NOMO-1 (cell line): ENCODE data around the gene LRBA.
"Not testable (repeated sequence)": the region's sequence is repeated elsewhere in the genome, so short reads cannot be mapped to it uniquely, and the experiment has no call there.

Experiments used
- DNase-seq, 2 experiments: peaks; one replicate each; lab custom pipeline; 2025; ENCODE audit not compliant: unreplicated experiment in 2 of 2; lab: John Stamatoyannopoulos, UW

Gene LRBA

GRCh38 chr4:151015459-151016347 lies 619 bp upstream of the LRBA start:
- peak; percentile 65 to 79 for DNase-seq

- no peak for DNase-seq
These were observed 1.1 kb downstream of the LRBA start for GRCh38 chr4:151013944-151014343.

- no peak for DNase-seq
These were observed 1.6 kb downstream of the LRBA start for GRCh38 chr4:151013491-151013890.

- no peak for DNase-seq
These were observed 2.3 kb downstream of the LRBA start for GRCh38 chr4:151012820-151013219.

- no peak for DNase-seq
These were observed 2.7 kb downstream of the LRBA start for GRCh38 chr4:151012376-151012775.

- DNase-seq = no peak
These were observed 10.9 kb downstream of the LRBA start for GRCh38 chr4:151004222-151004621.

GRCh38 chr4:151000747-151001429 lies 14.2 kb downstream of the LRBA start:
- DNase-seq = no peak

- peak; percentile 12 to 59 for DNase-seq
These were observed 16.0 kb downstream of the LRBA start for GRCh38 chr4:150999086-150999485.

GRCh38 chr4:150997141-150997540 lies 17.9 kb downstream of the LRBA start:
- DNase-seq = no peak

- no peak for DNase-seq
These were observed 20.4 kb downstream of the LRBA start for GRCh38 chr4:150994721-150995120.

- DNase-seq = not testable (repeated sequence)
These were observed 21.5 kb downstream of the LRBA start for GRCh38 chr4:150993577-150993976.

- no peak for DNase-seq
These were observed 24.1 kb downstream of the LRBA start for GRCh38 chr4:150990993-150991392.

GRCh38 chr4:150990250-150990649 lies 24.8 kb downstream of the LRBA start:
- DNase-seq = no peak

- DNase-seq = no peak
These were observed 26.8 kb downstream of the LRBA start for GRCh38 chr4:150988238-150988637.

GRCh38 chr4:150987204-150987603 lies 27.9 kb downstream of the LRBA start:
- no peak for DNase-seq

- DNase-seq = no peak
These were observed 29.0 kb downstream of the LRBA start for GRCh38 chr4:150986085-150986484.

GRCh38 chr4:150983851-150984250 lies 31.2 kb downstream of the LRBA start:
- no peak for DNase-seq

GRCh38 chr4:150982557-150983233 lies 32.4 kb downstream of the LRBA start:
- no peak for DNase-seq

GRCh38 chr4:150978738-150979575 lies 36.1 kb downstream of the LRBA start:
- peak in 1 of 2 experiments; percentile 0 for DNase-seq

- DNase-seq = peak; percentile 1 to 8
These were observed 38.5 kb downstream of the LRBA start for GRCh38 chr4:150976478-150977118.
